ENCODE results near the gene PLA2G4A.
A peak's percentile ranks its signal among the peaks of the same experiment; 100 is the strongest.

The PLA2G4A gene
- 31.6 to 162 (median 48.4) reads per million in 17 experiments for total RNA-seq

- DNase-seq, result peak; percentile 63 to 86 (median 82)
Observed at GRCh38 chr1:186828611-186829454, at the start of gene PLA2G4A. TSS of gene PLA2G4A (plus strand) at chr1:186828949. CDS start at chr1:186854355, 25,406 bp downstream.

GRCh38 chr1:186780076-186780475, 48.7 kb upstream of the PLA2G4A start:
- DNase-seq, result no peak

DNA sequence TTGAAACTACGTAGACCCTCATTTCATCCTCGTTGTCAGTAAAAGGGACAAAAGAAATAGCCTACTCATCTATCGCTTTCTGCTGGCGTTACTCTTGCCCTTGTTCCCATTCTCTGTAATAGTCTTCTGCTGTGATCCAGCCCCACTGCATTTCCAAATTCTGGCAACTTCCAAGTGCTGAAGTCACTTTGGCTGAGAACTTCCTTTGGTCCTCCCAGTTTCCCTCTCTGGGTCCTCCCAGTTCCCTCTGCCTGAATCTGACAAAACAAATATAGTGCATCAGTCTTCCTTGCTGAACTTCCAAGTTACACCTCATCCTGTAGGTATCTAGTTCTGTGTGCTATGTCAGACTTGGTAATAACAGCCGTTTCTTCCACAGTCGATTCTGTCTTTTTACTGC, 47.0 kb upstream of the PLA2G4A start:
- no peak for DNase-seq

GRCh38 chr1:186782791-186783190, 46.0 kb upstream of the PLA2G4A start:
- no peak for DNase-seq

GRCh38 chr1:186783193-186783592, 45.6 kb upstream of the PLA2G4A start:
- no peak for DNase-seq

- DNase-seq, result peak in 2 of 4 experiments; percentile 16 to 40
Observed at GRCh38 chr1:186785503-186785902, 43.2 kb upstream of the PLA2G4A start.

GRCh38 chr1:186790101-186790500, 38.6 kb upstream of the PLA2G4A start:
- no peak for DNase-seq

- no peak for DNase-seq
Observed at GRCh38 chr1:186792870-186793581, 35.7 kb upstream of the PLA2G4A start.

DNA sequence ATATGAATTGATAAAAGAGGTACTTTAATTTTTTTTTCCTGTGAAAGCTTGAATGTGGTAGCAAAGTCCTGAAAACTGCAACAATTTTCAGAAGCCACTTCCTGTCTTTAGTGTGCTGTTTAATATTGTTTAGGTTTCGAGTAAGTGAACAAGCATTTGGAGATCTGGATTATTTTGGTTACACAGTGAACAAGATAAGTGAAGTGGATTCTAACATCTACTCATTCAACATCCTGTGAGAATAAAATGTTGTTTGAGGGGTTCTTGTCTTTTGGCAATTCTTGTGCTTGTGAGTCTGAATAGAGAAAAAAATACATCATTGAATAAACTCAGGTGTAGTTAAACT, 35.2 kb upstream of the PLA2G4A start:
- no peak for DNase-seq

GRCh38 chr1:186798960-186799688, 29.6 kb upstream of the PLA2G4A start:
- no peak for DNase-seq

- no peak for DNase-seq
Observed at GRCh38 chr1:186799689-186800054, 29.1 kb upstream of the PLA2G4A start.

- peak in 2 of 4 experiments; percentile 55 to 70 for DNase-seq
Observed at GRCh38 chr1:186802388-186802787, 26.4 kb upstream of the PLA2G4A start.

- no peak for DNase-seq
Observed at GRCh38 chr1:186804679-186805078, 24.1 kb upstream of the PLA2G4A start.

GRCh38 chr1:186806477-186806876, 22.3 kb upstream of the PLA2G4A start:
- peak in 1 of 4 experiments; percentile 34 for DNase-seq

DNA sequence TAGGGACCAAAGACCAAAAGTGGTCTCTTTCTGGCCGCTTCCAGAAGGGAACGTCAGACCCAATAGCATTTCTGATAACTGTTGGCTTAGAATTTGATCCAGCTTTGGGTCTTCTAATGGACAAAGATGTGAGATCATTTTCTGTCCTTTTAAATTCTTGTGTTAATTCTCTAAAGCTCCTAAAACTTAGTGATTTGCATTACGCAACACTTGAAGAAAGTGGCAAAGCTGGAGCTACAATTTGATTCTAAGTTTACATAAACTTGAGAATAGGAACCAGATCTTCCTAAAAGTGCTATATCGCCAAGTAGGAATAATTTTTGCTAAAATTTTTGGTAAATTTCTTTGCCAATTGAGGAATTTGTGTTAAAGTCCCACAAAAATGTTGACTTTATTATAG, 21.6 kb upstream of the PLA2G4A start:
- no peak for DNase-seq

- DNase-seq, result no peak
Observed at GRCh38 chr1:186811892-186812291, 16.9 kb upstream of the PLA2G4A start.

DNA sequence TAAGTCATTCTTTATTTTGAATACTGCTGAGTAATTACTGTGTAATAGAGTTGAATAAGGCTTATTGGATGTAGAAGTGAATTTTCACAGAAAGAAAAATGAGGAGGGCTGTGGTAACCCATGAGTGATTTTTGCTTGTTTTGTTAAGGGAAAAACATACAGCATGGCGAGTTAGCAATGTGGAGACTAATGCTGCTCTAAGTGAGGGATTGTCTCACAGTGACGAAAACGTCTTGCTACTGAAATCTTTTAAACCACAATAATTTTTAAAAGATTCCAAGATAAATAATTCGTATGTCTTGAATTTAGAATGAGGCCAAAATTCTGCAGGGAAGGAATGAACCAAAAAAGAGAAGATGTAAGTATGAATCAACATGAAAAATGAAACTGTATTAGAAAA, 16.2 kb upstream of the PLA2G4A start:
- no peak for DNase-seq

GRCh38 chr1:186813420-186813819, 15.3 kb upstream of the PLA2G4A start:
- DNase-seq, result no peak

DNA sequence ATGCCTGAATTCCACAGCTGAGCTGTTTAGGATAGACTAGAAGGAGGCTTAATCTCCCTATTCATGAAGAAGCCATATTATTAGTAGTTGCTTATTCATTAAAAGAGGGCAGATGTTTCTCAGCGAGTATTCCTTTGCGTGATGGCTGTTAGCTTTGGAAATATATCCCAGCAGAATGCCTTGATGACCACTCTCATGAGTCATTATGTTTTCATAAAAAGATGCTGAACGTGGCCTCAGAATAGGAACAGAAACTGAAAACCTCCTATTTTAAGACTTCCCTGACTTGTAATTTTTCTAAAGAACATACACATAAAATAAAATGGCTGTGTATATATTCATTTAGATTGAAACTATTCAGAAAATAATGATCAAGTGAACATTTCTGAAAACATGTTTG, 9.6 kb upstream of the PLA2G4A start:
- peak; percentile 54 to 86 (median 70) for DNase-seq

- DNase-seq, result peak in 1 of 4 experiments; percentile 28
Observed at GRCh38 chr1:186819563-186819962, 9.2 kb upstream of the PLA2G4A start.

DNA sequence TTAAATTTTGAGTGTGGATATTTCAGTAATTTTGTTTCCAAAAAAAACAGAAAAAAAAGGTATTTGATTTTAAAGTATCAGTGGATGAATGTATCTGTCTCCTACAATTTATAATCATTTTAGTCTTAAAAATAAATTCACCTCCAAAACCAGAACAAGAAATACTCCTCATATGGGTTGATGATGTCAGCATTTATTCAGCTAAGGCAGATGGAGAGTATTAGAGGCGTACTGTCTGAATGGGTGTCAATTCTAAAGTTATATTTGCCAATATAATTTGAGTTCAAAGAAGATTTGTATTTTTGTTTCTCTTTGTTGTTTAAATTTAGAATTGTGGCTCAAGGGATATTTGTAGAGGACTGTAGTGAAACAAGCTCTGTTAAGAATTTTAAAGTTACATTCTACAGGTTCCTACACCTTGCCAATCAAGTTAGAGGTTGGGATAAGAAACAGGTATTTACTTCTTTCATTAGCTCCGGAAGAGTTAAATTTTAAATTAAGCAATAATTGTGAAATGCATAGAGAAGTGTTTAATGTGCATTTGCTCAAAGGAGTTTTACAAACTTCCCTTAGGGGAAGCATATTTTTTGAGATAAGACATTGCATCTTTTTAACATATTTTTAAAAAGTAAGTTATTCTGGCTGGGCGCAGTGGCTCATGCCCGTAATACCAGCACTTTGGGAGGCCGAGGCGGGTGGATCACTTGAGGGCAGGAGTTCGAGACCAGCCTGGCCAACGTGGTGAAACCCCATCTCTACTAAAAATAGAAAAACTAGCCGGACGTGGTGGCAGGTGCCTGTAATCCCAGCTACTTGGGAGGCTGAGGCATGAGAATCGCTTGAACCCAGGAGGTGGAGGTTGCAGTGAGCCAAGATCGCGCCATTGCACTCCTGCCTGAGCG, 1.2 kb downstream of the PLA2G4A start:
- DNase-seq, result peak in 2 of 4 experiments; percentile 42 to 46

DNA sequence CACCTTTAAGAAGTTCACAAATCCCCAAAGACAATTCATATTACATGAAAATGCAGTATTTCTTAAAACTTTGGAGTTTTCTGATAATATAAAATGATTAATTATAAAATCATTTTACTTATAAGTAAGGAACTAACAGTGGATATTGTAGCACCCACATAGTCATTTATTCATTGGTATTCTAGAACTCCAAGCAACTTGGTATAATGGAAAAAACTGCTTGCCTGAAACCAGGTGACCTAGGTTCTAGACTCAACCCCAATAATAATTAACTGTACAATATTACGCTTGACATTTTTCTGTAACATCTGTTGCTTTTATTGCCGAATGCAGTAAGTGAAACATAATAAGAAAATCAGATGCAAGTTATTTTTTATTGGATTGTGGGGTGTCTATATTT, 2.4 kb downstream of the PLA2G4A start:
- no peak for DNase-seq

Data from suppressor macrophage (primary cell).